GM15510 (cell line): ENCODE measurements around the gene GALR1.

Experiments
- POLR2A ChIP-seq: IDR thresholded peaks from 3 replicates; pipeline ENCODE4 v1.6.1; 2011; ENCODE audit warnings: borderline replicate concordance; ENCODE audit not compliant: insufficient read length; ENCODE audit errors: extremely low read depth

GALR1 gene

GRCh38 chr18:77298172-77298571 lies 48.5 kb downstream of the GALR1 start:
- TF ChIP-seq POLR2A, result no peak

- TF ChIP-seq POLR2A, result no peak
Observed at GRCh38 chr18:77299706-77300105, 50.1 kb downstream of the GALR1 start.

GRCh38 chr18:77300579-77300978 lies 50.9 kb downstream of the GALR1 start:
- no peak for TF ChIP-seq POLR2A

- no peak for TF ChIP-seq POLR2A
Observed at GRCh38 chr18:77304268-77304667, 54.6 kb downstream of the GALR1 start.

GRCh38 chr18:77305676-77306075 lies 56.0 kb downstream of the GALR1 start:
- TF ChIP-seq POLR2A, result no peak

GRCh38 chr18:77308216-77308615 lies 58.6 kb downstream of the GALR1 start:
- TF ChIP-seq POLR2A, result no peak

GRCh38 chr18:77314511-77314910 lies 64.9 kb downstream of the GALR1 start:
- no peak for TF ChIP-seq POLR2A

- no peak for TF ChIP-seq POLR2A
Observed at GRCh38 chr18:77314952-77315351, 65.3 kb downstream of the GALR1 start.

- TF ChIP-seq POLR2A, result no peak
Observed at GRCh38 chr18:77316008-77316407, 66.4 kb downstream of the GALR1 start.

GRCh38 chr18:77316641-77317040 lies 67.0 kb downstream of the GALR1 start:
- TF ChIP-seq POLR2A, result no peak

- TF ChIP-seq POLR2A, result no peak
Observed at GRCh38 chr18:77320971-77321559, 71.4 kb downstream of the GALR1 start.

- no peak for TF ChIP-seq POLR2A
Observed at GRCh38 chr18:77321823-77322805, 72.5 kb downstream of the GALR1 start.

GRCh38 chr18:77323640-77324299 lies 74.1 kb downstream of the GALR1 start:
- no peak for TF ChIP-seq POLR2A
